Neural progenitor cell (in vitro differentiated cells): ENCODE measurements around the gene CFAP161. TPM values are rescaled to one million over a fixed set of nuclear protein-coding genes. Genes with fewer than 3 reads are reported as not detected.
A peak's percentile ranks its signal among the peaks of the same experiment; 100 is the strongest.
"Not testable (repeated sequence)": the region's sequence is repeated elsewhere in the genome, so short reads cannot be mapped to it uniquely, and the experiment has no call there.

Experiments used
- DNase-seq: peaks from one replicate; pipeline ENCODE4 v3.0.0-alpha.2; 2016; ENCODE audit warnings: low spot score
- H2AFZ ChIP-seq: fragments of 200-600 bp; sonication (generic); replicated peaks from 2 replicates; pipeline ENCODE4 v1.6.1; 2016; ENCODE audit warnings: antibody characterized with exemption
- H3F3A ChIP-seq: fragments of 200-600 bp; sonication (generic); 2 replicates; pipeline ENCODE4 v1.6.1; 2016; ENCODE audit warnings: antibody characterized with exemption, low read depth
- H3K27ac ChIP-seq: fragments of 200-600 bp; sonication (generic); 2 replicates; pipeline ENCODE4 v1.5.1; 2016; ENCODE audit warnings: mild to moderate bottlenecking
- H3K27me3 ChIP-seq: fragments of 200-600 bp; sonication (generic); 2 replicates; pipeline ENCODE4 v1.6.1; 2016; ENCODE audit warnings: mild to moderate bottlenecking, moderate library complexity
- H3K36me3 ChIP-seq: fragments of 200-600 bp; sonication (generic); 2 replicates; pipeline ENCODE4 v1.5.1; 2016
- H3K4me1 ChIP-seq: fragments of 200-600 bp; sonication (generic); 2 replicates; pipeline ENCODE4 v1.6.1; 2016; ENCODE audit warnings: mixed run types
- H3K4me2 ChIP-seq: fragments of 200-600 bp; sonication (generic); 2 replicates; pipeline ENCODE4 v1.6.1; 2016
- H3K4me3 ChIP-seq: fragments of 200-600 bp; sonication (generic); 2 replicates; pipeline ENCODE4 v1.5.1; 2016
- H3K79me2 ChIP-seq: fragments of 200-600 bp; sonication (generic); 2 replicates; pipeline ENCODE4 v1.6.1; 2016; ENCODE audit warnings: low read depth
- H3K9ac ChIP-seq: fragments of 200-600 bp; sonication (generic); 2 replicates; pipeline ENCODE4 v1.6.1; 2016
- H3K9me3 ChIP-seq: fragments of 200-600 bp; sonication (generic); 2 replicates; pipeline ENCODE4 v1.5.1; 2016; ENCODE audit warnings: low read depth
- H4K20me1 ChIP-seq: fragments of 200-600 bp; sonication (generic); 2 replicates; pipeline ENCODE4 v1.6.1; 2016; ENCODE audit warnings: low read depth
- H3K27ac Mint-ChIP-seq: 3 replicates; pipeline ENCODE4 v1.8.0; 2021; ENCODE audit warnings: mixed read lengths
- H3K27me3 Mint-ChIP-seq: 2 replicates; pipeline ENCODE4 v1.8.0; 2022; ENCODE audit warnings: low read depth, mild to moderate bottlenecking, inconsistent platforms, moderate library complexity, mixed read lengths; ENCODE audit not compliant: insufficient read depth
- H3K36me3 Mint-ChIP-seq: 3 replicates; pipeline ENCODE4 v1.8.0; 2021; ENCODE audit warnings: mixed read lengths
- H3K4me1 Mint-ChIP-seq: 3 replicates; pipeline ENCODE4 v1.8.0; 2021; ENCODE audit warnings: mixed read lengths
- H3K4me3 Mint-ChIP-seq: 3 replicates; pipeline ENCODE4 v1.8.0; 2021; ENCODE audit warnings: mild to moderate bottlenecking, moderate library complexity, mixed read lengths
- H3K9me3 Mint-ChIP-seq: 3 replicates; pipeline ENCODE4 v1.8.0; 2020; ENCODE audit warnings: mixed read lengths
- CTCF ChIP-seq: fragments of 200-600 bp; sonication (generic); IDR thresholded peaks from 2 replicates; pipeline ENCODE4 v1.5.1; 2017; ENCODE audit warnings: antibody characterized with exemption, mild to moderate bottlenecking
- EZH2 ChIP-seq: fragments of 200-600 bp; sonication (generic); IDR thresholded peaks from 2 replicates; pipeline ENCODE4 v1.6.1; 2017; ENCODE audit warnings: antibody characterized with exemption, mild to moderate bottlenecking, moderate library complexity
- EZH2phosphoT487 ChIP-seq: fragments of 200-600 bp; sonication (generic); IDR thresholded peaks from 2 replicates; pipeline ENCODE4 v1.6.1; 2017; ENCODE audit warnings: antibody characterized with exemption
- total RNA-seq: library from RNA; depleted of rRNA; stranded (reverse); fragments of >200 nt; gene quantifications from 2 replicates; pipeline ENCODE4 v1.2.3, GENCODE V29; 2015; ENCODE audit warnings: low replicate concordance

Gene CFAP161
- total RNA-seq, 1 donor from 2014 or later, result 1.9 TPM

DNA sequence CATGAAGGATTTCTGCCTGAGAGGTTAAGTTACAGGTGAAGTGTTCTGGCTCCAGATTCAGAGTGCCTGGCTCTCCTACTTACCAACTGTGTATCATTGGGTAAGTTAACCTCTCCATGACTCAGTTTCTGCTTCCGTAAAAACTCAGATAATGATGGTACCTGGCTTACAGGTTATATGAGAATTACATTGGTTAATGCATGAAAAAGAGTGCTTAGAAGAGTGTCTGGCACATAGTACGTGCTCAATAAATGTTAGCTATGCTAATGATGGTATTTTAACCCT is 23.8 kb downstream of the CFAP161 start:
- Histone ChIP-seq H4K20me1 (no peaks in the 10 kb centered on the region), H3K9me3 (no peaks in the 10 kb centered on the region), H3K27ac (no peak overlapping the region), H3K4me1 (no peaks in the 10 kb centered on the region), H2AFZ (no peak overlapping the region), H3K4me2 (no peak overlapping the region), H3K36me3 (no peaks in the 10 kb centered on the region), H3K27me3 (no peaks in the 10 kb centered on the region), H3K79me2 (no peaks in the 10 kb centered on the region), H3K9ac (no peak overlapping the region), H3K4me3 (no peak overlapping the region), H3F3A (no peaks in the 10 kb centered on the region)
- no peak for TF ChIP-seq EZH2
- TF ChIP-seq EZH2phosphoT487, result no peak
- TF ChIP-seq CTCF, result no peak
- H3K4me3 Mint-ChIP-seq, result no peak overlapping the region
- no peak for DNase-seq
- no peaks in the 10 kb centered on the region for H3K36me3 Mint-ChIP-seq
- H3K4me1 Mint-ChIP-seq, result peaks cover 2% of the 10 kb centered on the region
- H3K27ac Mint-ChIP-seq, result no peak overlapping the region
- no peaks in the 10 kb centered on the region for H3K9me3 Mint-ChIP-seq
- no peaks in the 10 kb centered on the region for H3K27me3 Mint-ChIP-seq

GRCh38 chr15:81158561-81158960 is 24.5 kb downstream of the CFAP161 start:
- H3K9me3 Mint-ChIP-seq, H3F3A ChIP-seq, H3K36me3 ChIP-seq, H4K20me1 ChIP-seq, H3K9ac ChIP-seq, H3K36me3 Mint-ChIP-seq, H3K9me3 ChIP-seq, H3K4me2 ChIP-seq, H3K27me3 Mint-ChIP-seq, H3K4me3 ChIP-seq, DNase-seq, H3K27ac Mint-ChIP-seq, H3K4me1 ChIP-seq, H3K4me1 Mint-ChIP-seq, H3K79me2 ChIP-seq, H2AFZ ChIP-seq, H3K27ac ChIP-seq, H3K4me3 Mint-ChIP-seq, H3K27me3 ChIP-seq: not testable (repeated sequence)

- H3K4me2 ChIP-seq, result no peak overlapping the region
- Mint-ChIP-seq H3K4me3 (no peak overlapping the region), H3K27ac (no peak overlapping the region)
These were observed 26.5 kb downstream of the CFAP161 start for GRCh38 chr15:81160312-81161159.

More at GRCh38 chr15:81160312-81161159, 26.5 kb downstream of the CFAP161 start:
- H3K4me1 Mint-ChIP-seq, result peaks cover 2% of the 10 kb centered on the region
- H3K9me3 Mint-ChIP-seq, result no peaks in the 10 kb centered on the region
- H2AFZ ChIP-seq, result peak overlapping the region; percentile 15
- no peak for TF ChIP-seq CTCF
- TF ChIP-seq EZH2phosphoT487, result no peak
- no peak for TF ChIP-seq EZH2
- H3K4me1 ChIP-seq, result no peaks in the 10 kb centered on the region
- H3K27me3 ChIP-seq, result no peaks in the 10 kb centered on the region
- H3K36me3 ChIP-seq, result no peaks in the 10 kb centered on the region
- H3K27me3 Mint-ChIP-seq, result no peaks in the 10 kb centered on the region
- H3K4me3 ChIP-seq, result no peak overlapping the region
- H3K79me2 ChIP-seq, result no peaks in the 10 kb centered on the region
- H3K36me3 Mint-ChIP-seq, result no peaks in the 10 kb centered on the region
- no peaks in the 10 kb centered on the region for H3F3A ChIP-seq
- H3K27ac ChIP-seq, result no peak overlapping the region
- H3K9me3 ChIP-seq, result no peaks in the 10 kb centered on the region
- no peaks in the 10 kb centered on the region for H4K20me1 ChIP-seq
- no peak overlapping the region for H3K9ac ChIP-seq
- no peak for DNase-seq
